ENCODE measurements around the gene CXCL10.

CXCL10 gene

GRCh38 chr4:76024065-76024464, 768 bp upstream of the CXCL10 start:
- H3K36me3 ChIP-seq (ENCODE audit: low read depth), result no peaks in the 10 kb centered on the region
- no peak overlapping the region for H3K27ac ChIP-seq (ENCODE audit: poor library complexity, severe bottlenecking)
- no peaks in the 10 kb centered on the region for H3K9me3 ChIP-seq (ENCODE audit: severe bottlenecking)
- ATAC-seq (ENCODE audit: low read depth) (no peak), DNase-seq (ENCODE audit: low spot score) (no peak)
- TF ChIP-seq CTCF (IDR thresholded peaks at IDR 0.05; ENCODE audit: poor library complexity, severe bottlenecking), result no peak
- H3K27me3 ChIP-seq (ENCODE audit: insufficient read depth, poor library complexity, severe bottlenecking), result no peaks in the 10 kb centered on the region
- H3K4me3 ChIP-seq (ENCODE audit: severe bottlenecking), result no peak overlapping the region
- H3K4me1 ChIP-seq (ENCODE audit: insufficient read depth, poor library complexity, severe bottlenecking), result no peaks in the 10 kb centered on the region

- TF ChIP-seq CTCF (IDR thresholded peaks at IDR 0.05; ENCODE audit: poor library complexity, severe bottlenecking), result no peak
- no peak for DNase-seq (ENCODE audit: low spot score)
- H3K36me3 ChIP-seq (ENCODE audit: low read depth), result no peaks in the 10 kb centered on the region
- H3K27me3 ChIP-seq (ENCODE audit: insufficient read depth, poor library complexity, severe bottlenecking), result no peaks in the 10 kb centered on the region
- no peak for ATAC-seq (ENCODE audit: low read depth)
- no peak overlapping the region for H3K27ac ChIP-seq (ENCODE audit: poor library complexity, severe bottlenecking)
- no peaks in the 10 kb centered on the region for H3K9me3 ChIP-seq (ENCODE audit: severe bottlenecking)
- no peak overlapping the region for H3K4me3 ChIP-seq (ENCODE audit: severe bottlenecking)
- no peaks in the 10 kb centered on the region for H3K4me1 ChIP-seq (ENCODE audit: insufficient read depth, poor library complexity, severe bottlenecking)
These were observed 620 bp downstream of the CXCL10 start for GRCh38 chr4:76022677-76023076.

- Histone ChIP-seq H3K27ac (ENCODE audit: poor library complexity, severe bottlenecking) (no peak overlapping the region), H3K36me3 (ENCODE audit: low read depth) (no peaks in the 10 kb centered on the region), H3K9me3 (ENCODE audit: severe bottlenecking) (no peaks in the 10 kb centered on the region), H3K4me1 (ENCODE audit: insufficient read depth, poor library complexity, severe bottlenecking) (no peaks in the 10 kb centered on the region), H3K27me3 (ENCODE audit: insufficient read depth, poor library complexity, severe bottlenecking) (no peaks in the 10 kb centered on the region), H3K4me3 (ENCODE audit: severe bottlenecking) (no peak overlapping the region)
- no peak for TF ChIP-seq CTCF (IDR thresholded peaks at IDR 0.05; ENCODE audit: poor library complexity, severe bottlenecking)
- DNase-seq (ENCODE audit: low spot score) (no peak), ATAC-seq (ENCODE audit: low read depth) (no peak)
These were observed 1.3 kb downstream of the CXCL10 start for GRCh38 chr4:76022031-76022430.

GRCh38 chr4:76017056-76017686, 6.1 kb downstream of the CXCL10 start:
- no peak overlapping the region for H3K27ac ChIP-seq (ENCODE audit: poor library complexity, severe bottlenecking)
- H3K36me3 ChIP-seq (ENCODE audit: low read depth), result no peaks in the 10 kb centered on the region
- H3K9me3 ChIP-seq (ENCODE audit: severe bottlenecking), result no peaks in the 10 kb centered on the region
- no peak overlapping the region for H3K4me3 ChIP-seq (ENCODE audit: severe bottlenecking)
- DNase-seq (ENCODE audit: low spot score) (no peak), ATAC-seq (ENCODE audit: low read depth) (peak; percentile 17; the same call in 1 of the 3 replicates)
- no peaks in the 10 kb centered on the region for H3K27me3 ChIP-seq (ENCODE audit: insufficient read depth, poor library complexity, severe bottlenecking)
- peaks cover 6% of the 10 kb centered on the region for H3K4me1 ChIP-seq (ENCODE audit: insufficient read depth, poor library complexity, severe bottlenecking)
- no peak for TF ChIP-seq CTCF (IDR thresholded peaks at IDR 0.05; ENCODE audit: poor library complexity, severe bottlenecking)

GRCh38 chr4:76016393-76016792, 6.9 kb downstream of the CXCL10 start:
- no peak for TF ChIP-seq CTCF (IDR thresholded peaks at IDR 0.05; ENCODE audit: poor library complexity, severe bottlenecking)
- DNase-seq (ENCODE audit: low spot score) (no peak), ATAC-seq (ENCODE audit: low read depth) (peak; percentile 47; the same call in 2 of the 3 replicates)
- no peak overlapping the region for H3K4me3 ChIP-seq (ENCODE audit: severe bottlenecking)
- H3K36me3 ChIP-seq (ENCODE audit: low read depth), result no peaks in the 10 kb centered on the region
- H3K9me3 ChIP-seq (ENCODE audit: severe bottlenecking), result no peaks in the 10 kb centered on the region
- H3K27me3 ChIP-seq (ENCODE audit: insufficient read depth, poor library complexity, severe bottlenecking), result no peaks in the 10 kb centered on the region
- peaks cover 10% of the 10 kb centered on the region for H3K4me1 ChIP-seq (ENCODE audit: insufficient read depth, poor library complexity, severe bottlenecking)
- no peak overlapping the region for H3K27ac ChIP-seq (ENCODE audit: poor library complexity, severe bottlenecking)

Measured in RWPE2 (cell line).